HG03108 (cell line): Measurements from ENCODE around the gene FZR1.

Source experiments
- ATAC-seq: cut with Tn5 transposase; IDR thresholded peaks from one replicate; pipeline ENCODE4 v1.9.1; 2021; ENCODE audit warnings: moderate library complexity; ENCODE audit not compliant: unreplicated experiment

FZR1 gene

GRCh38 chr19:3512562-3513228 is 6.6 kb downstream of the FZR1 start:
- ATAC-seq: no peak

- ATAC-seq: no peak
These were observed 7.4 kb downstream of the FZR1 start for GRCh38 chr19:3513229-3514140.

GRCh38 chr19:3514930-3515329 is 8.8 kb downstream of the FZR1 start:
- ATAC-seq: no peak

- no peak for ATAC-seq
These were observed 9.8 kb downstream of the FZR1 start for GRCh38 chr19:3515891-3516422.

- no peak for ATAC-seq
These were observed 10.6 kb downstream of the FZR1 start for GRCh38 chr19:3516675-3517207.

GRCh38 chr19:3517638-3518037 is 11.5 kb downstream of the FZR1 start:
- ATAC-seq: no peak

GRCh38 chr19:3518255-3518654 is 12.1 kb downstream of the FZR1 start:
- ATAC-seq: no peak

- no peak for ATAC-seq
These were observed 12.5 kb downstream of the FZR1 start for GRCh38 chr19:3518659-3519058.

GRCh38 chr19:3519126-3519525 is 13.0 kb downstream of the FZR1 start:
- ATAC-seq: no peak

GRCh38 chr19:3520166-3521103 is 14.3 kb downstream of the FZR1 start:
- no peak for ATAC-seq

- ATAC-seq: no peak
These were observed 15.0 kb downstream of the FZR1 start for GRCh38 chr19:3521104-3521445.

- ATAC-seq: no peak
These were observed 16.6 kb downstream of the FZR1 start for GRCh38 chr19:3522421-3523360.

- no peak for ATAC-seq
These were observed 17.4 kb downstream of the FZR1 start for GRCh38 chr19:3523361-3524077.

- no peak for ATAC-seq
These were observed 18.1 kb downstream of the FZR1 start for GRCh38 chr19:3524078-3524842.

- no peak for ATAC-seq
These were observed 18.9 kb downstream of the FZR1 start for GRCh38 chr19:3524904-3525451.

GRCh38 chr19:3526507-3527237 is 20.6 kb downstream of the FZR1 start:
- no peak for ATAC-seq

- no peak for ATAC-seq
These were observed 21.3 kb downstream of the FZR1 start for GRCh38 chr19:3527238-3527910.
